ENCODE measurements around the gene SIX1.

DNA sequence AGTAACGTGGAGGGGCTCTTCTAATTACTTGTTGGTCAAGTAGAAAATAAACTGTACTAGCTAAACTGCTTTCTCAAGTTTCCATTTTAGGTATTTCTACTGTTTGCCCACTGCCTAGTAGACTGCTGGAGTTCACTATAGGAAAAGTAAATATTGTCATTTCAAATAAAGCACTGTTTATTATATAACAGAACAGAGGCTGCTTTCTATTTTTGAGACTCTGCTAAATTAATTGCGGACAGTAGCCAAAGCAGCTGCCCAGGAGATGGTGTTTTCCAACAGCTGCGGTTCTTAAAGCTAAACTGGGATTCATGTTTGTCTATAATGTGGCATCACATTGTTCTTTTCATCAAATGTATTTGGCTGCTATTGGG is 15.9 kb upstream of the SIX1 start:
- TF ChIP-seq, protein P1, sequence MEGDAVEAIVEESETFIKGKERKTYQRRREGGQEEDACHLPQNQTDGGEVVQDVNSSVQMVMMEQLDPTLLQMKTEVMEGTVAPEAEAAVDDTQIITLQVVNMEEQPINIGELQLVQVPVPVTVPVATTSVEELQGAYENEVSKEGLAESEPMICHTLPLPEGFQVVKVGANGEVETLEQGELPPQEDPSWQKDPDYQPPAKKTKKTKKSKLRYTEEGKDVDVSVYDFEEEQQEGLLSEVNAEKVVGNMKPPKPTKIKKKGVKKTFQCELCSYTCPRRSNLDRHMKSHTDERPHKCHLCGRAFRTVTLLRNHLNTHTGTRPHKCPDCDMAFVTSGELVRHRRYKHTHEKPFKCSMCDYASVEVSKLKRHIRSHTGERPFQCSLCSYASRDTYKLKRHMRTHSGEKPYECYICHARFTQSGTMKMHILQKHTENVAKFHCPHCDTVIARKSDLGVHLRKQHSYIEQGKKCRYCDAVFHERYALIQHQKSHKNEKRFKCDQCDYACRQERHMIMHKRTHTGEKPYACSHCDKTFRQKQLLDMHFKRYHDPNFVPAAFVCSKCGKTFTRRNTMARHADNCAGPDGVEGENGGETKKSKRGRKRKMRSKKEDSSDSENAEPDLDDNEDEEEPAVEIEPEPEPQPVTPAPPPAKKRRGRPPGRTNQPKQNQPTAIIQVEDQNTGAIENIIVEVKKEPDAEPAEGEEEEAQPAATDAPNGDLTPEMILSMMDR (tag by site-specific recombination; IDR thresholded peaks at IDR 0.05), result no peak
- TF ChIP-seq, protein P2, sequence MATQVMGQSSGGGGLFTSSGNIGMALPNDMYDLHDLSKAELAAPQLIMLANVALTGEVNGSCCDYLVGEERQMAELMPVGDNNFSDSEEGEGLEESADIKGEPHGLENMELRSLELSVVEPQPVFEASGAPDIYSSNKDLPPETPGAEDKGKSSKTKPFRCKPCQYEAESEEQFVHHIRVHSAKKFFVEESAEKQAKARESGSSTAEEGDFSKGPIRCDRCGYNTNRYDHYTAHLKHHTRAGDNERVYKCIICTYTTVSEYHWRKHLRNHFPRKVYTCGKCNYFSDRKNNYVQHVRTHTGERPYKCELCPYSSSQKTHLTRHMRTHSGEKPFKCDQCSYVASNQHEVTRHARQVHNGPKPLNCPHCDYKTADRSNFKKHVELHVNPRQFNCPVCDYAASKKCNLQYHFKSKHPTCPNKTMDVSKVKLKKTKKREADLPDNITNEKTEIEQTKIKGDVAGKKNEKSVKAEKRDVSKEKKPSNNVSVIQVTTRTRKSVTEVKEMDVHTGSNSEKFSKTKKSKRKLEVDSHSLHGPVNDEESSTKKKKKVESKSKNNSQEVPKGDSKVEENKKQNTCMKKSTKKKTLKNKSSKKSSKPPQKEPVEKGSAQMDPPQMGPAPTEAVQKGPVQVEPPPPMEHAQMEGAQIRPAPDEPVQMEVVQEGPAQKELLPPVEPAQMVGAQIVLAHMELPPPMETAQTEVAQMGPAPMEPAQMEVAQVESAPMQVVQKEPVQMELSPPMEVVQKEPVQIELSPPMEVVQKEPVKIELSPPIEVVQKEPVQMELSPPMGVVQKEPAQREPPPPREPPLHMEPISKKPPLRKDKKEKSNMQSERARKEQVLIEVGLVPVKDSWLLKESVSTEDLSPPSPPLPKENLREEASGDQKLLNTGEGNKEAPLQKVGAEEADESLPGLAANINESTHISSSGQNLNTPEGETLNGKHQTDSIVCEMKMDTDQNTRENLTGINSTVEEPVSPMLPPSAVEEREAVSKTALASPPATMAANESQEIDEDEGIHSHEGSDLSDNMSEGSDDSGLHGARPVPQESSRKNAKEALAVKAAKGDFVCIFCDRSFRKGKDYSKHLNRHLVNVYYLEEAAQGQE (tag by site-specific recombination; IDR thresholded peaks at IDR 0.05), result no peak
- TF ChIP-seq, protein P3, sequence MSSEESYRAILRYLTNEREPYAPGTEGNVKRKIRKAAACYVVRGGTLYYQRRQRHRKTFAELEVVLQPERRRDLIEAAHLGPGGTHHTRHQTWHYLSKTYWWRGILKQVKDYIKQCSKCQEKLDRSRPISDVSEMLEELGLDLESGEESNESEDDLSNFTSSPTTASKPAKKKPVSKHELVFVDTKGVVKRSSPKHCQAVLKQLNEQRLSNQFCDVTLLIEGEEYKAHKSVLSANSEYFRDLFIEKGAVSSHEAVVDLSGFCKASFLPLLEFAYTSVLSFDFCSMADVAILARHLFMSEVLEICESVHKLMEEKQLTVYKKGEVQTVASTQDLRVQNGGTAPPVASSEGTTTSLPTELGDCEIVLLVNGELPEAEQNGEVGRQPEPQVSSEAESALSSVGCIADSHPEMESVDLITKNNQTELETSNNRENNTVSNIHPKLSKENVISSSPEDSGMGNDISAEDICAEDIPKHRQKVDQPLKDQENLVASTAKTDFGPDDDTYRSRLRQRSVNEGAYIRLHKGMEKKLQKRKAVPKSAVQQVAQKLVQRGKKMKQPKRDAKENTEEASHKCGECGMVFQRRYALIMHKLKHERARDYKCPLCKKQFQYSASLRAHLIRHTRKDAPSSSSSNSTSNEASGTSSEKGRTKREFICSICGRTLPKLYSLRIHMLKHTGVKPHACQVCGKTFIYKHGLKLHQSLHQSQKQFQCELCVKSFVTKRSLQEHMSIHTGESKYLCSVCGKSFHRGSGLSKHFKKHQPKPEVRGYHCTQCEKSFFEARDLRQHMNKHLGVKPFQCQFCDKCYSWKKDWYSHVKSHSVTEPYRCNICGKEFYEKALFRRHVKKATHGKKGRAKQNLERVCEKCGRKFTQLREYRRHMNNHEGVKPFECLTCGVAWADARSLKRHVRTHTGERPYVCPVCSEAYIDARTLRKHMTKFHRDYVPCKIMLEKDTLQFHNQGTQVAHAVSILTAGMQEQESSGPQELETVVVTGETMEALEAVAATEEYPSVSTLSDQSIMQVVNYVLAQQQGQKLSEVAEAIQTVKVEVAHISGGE (tag by site-specific recombination; conservative IDR thresholded peaks at IDR 0.05; ENCODE audit: low read depth), result no peak
